Endothelial cell of umbilical vein (primary cell): ENCODE data around the gene UNC5A. TPM values are rescaled to one million over a fixed set of nuclear protein-coding genes. Genes with fewer than 3 reads are reported as not detected.

Experiments used
- BruUV-seq: library from RNA; stranded (reverse); fragments of 400-500 nt; replicated peaks from 2 replicates; lab custom pipeline; 2021; lab: Mats Ljungman, UMichigan
- CTCF ChIA-PET: fragments of 300-600, 350-600 bp; sonication (Branson Sonifier 250); formaldehyde crosslinking; loops from one replicate; lab custom pipeline; 2021; ENCODE audit warnings: antibody characterized with exemption, inconsistent platforms; lab: Charles Lee
- POLR2A ChIA-PET: fragments of 300-600, 350-600 bp; sonication (Branson Sonifier 250); formaldehyde crosslinking; loops from one replicate; lab custom pipeline; 2021; ENCODE audit warnings: antibody characterized with exemption, inconsistent platforms; lab: Charles Lee
- DNase-seq: peaks from one replicate; pipeline ENCODE4 v3.0.0-alpha.2; 2011; ENCODE audit warnings: low read depth, low spot score
- FAIRE-seq: peaks from 2 replicates; lab custom pipeline; 2011; peaks lifted over from hg19 to GRCh38; lab: Jason Lieb, UNC
- H2AFZ ChIP-seq: 2 replicates; pipeline ENCODE4 v1.6.0; 2012; ENCODE audit warnings: low read depth, low read length, control low read depth, inconsistent platforms
- H3K27ac ChIP-seq: 2 replicates; pipeline ENCODE4 v1.5.1; 2011; ENCODE audit warnings: low read depth, mild to moderate bottlenecking, control low read depth, low read length, moderate library complexity; ENCODE audit not compliant: insufficient read depth
- H3K27me3 ChIP-seq, 2 experiments: 2 replicates each; pipeline versions ENCODE4 v1.6.0 to v1.6.1; 2011; ENCODE audit warnings: low read length in 2 of 2, mixed read lengths in 1 of 2; ENCODE audit not compliant: control insufficient read depth in 2 of 2, insufficient read depth in 2 of 2
- H3K36me3 ChIP-seq, 2 experiments: 2 replicates in 1 of 2; 3 replicates in 1 of 2; pipeline ENCODE4 v1.5.1; 2011; ENCODE audit warnings: low read length in 2 of 2, mild to moderate bottlenecking in 1 of 2, moderate library complexity in 1 of 2; ENCODE audit not compliant: control insufficient read depth in 2 of 2, insufficient read depth in 2 of 2; ENCODE audit errors: extremely low read depth in 1 of 2
- H3K4me1 ChIP-seq: 3 replicates; pipeline ENCODE4 v1.5.1; 2011; ENCODE audit warnings: mild to moderate bottlenecking, low read length; ENCODE audit not compliant: control insufficient read depth, insufficient read depth; ENCODE audit errors: extremely low read depth
- H3K4me2 ChIP-seq: 2 replicates; pipeline ENCODE4 v1.6.1; 2011; ENCODE audit warnings: low read length, control low read depth, mixed read lengths; ENCODE audit not compliant: insufficient read depth
- H3K4me3 ChIP-seq, 3 experiments: fragments of 200-600 bp in 1 of 3; sonication (generic), shearing (Covaris generic) in 1 of 3; replicated peaks in 1 of 3; 2 replicates each; pipeline ENCODE4 v1.5.1; 2011 to 2016; ENCODE audit warnings: control low read depth in 3 of 3, low read length in 3 of 3, mild to moderate bottlenecking in 2 of 3, inconsistent platforms in 1 of 3, low read depth in 1 of 3, moderate library complexity in 1 of 3; ENCODE audit not compliant: insufficient read depth in 1 of 3
- H3K79me2 ChIP-seq: 2 replicates; pipeline ENCODE4 v1.6.0; 2012; ENCODE audit warnings: low read length, inconsistent platforms; ENCODE audit not compliant: control insufficient read depth, insufficient read depth
- H3K9ac ChIP-seq: replicated peaks from 2 replicates; pipeline ENCODE3; 2011; ENCODE audit warnings: low read length, control low read depth; ENCODE audit not compliant: insufficient read depth; ENCODE audit errors: extremely low read depth
- H3K9me1 ChIP-seq: replicated peaks from 3 replicates; pipeline ENCODE4 v1.6.0; 2011; ENCODE audit warnings: mild to moderate bottlenecking, low read length; ENCODE audit not compliant: control insufficient read depth, insufficient read depth; ENCODE audit errors: extremely low read depth
- H3K9me3 ChIP-seq: replicated peaks from 2 replicates; pipeline ENCODE4 v1.5.1; 2012; ENCODE audit warnings: low read length, inconsistent platforms; ENCODE audit not compliant: control insufficient read depth, insufficient read depth
- H4K20me1 ChIP-seq: replicated peaks from 2 replicates; pipeline ENCODE3; 2011; ENCODE audit warnings: mild to moderate bottlenecking, low read length; ENCODE audit not compliant: control insufficient read depth, insufficient read depth; ENCODE audit errors: extremely low read depth
- EZH2 ChIP-seq: IDR thresholded peaks from 2 replicates; pipeline ENCODE4 v1.6.1; 2012; ENCODE audit warnings: borderline replicate concordance, low read depth, mild to moderate bottlenecking, moderate library complexity, low read length, inconsistent platforms; ENCODE audit not compliant: severe bottlenecking
- FOS ChIP-seq: IDR thresholded peaks from 2 replicates; pipeline ENCODE4 v1.6.1; 2011; ENCODE audit warnings: mild to moderate bottlenecking, low read length, moderate library complexity, borderline replicate concordance; ENCODE audit not compliant: insufficient read depth
- JUN ChIP-seq: IDR thresholded peaks from 2 replicates; pipeline ENCODE4 v1.6.1; 2011; ENCODE audit warnings: borderline replicate concordance, low read depth; ENCODE audit not compliant: insufficient read length, insufficient read depth
- MYC ChIP-seq: IDR thresholded peaks from one replicate; pipeline ENCODE4 v1.6.1; 2011; ENCODE audit warnings: mild to moderate bottlenecking, low read depth, low read length
- POLR2A ChIP-seq: IDR thresholded peaks from 2 replicates; pipeline ENCODE4 v1.6.1; 2012; ENCODE audit warnings: low read depth, mild to moderate bottlenecking, control low read depth, low read length
- POLR2AphosphoS5 ChIP-seq: IDR thresholded peaks from 2 replicates; pipeline ENCODE4 v1.6.1; 2012; ENCODE audit warnings: low read depth, mild to moderate bottlenecking, control low read depth, low read length, moderate library complexity; ENCODE audit not compliant: insufficient read depth
- dilution Hi-C: fragments of 300-500 bp; cut with MboI; formaldehyde crosslinking; loops from one replicate; pipeline ENCODE4 v1.15.0; 2019; ENCODE audit warnings: low sequenced_read_pairs; ENCODE audit not compliant: extremely low pct_ligation_motif_present
- intact Hi-C: fragments of 100-400 bp; cut with micrococcal nuclease; formaldehyde crosslinking; loops from one replicate; pipeline ENCODE4 v1.10.0; 2022
- polyA plus RNA-seq, 4 experiments: library from polyadenylated mRNA; depleted of rRNA in 3 of 4; stranded (reverse) in 3 of 4; unstranded in 1 of 4; fragments of >200 nt; gene quantifications; 2 replicates each; pipeline versions ENCODE4 v1.2.1 to v1.2.3, GENCODE V29; 2011 to 2012; ENCODE audit warnings: missing spikeins in 1 of 4
- total RNA-seq: library from RNA; stranded (reverse); gene quantifications from 2 replicates; pipeline ENCODE4 v1.2.3, GENCODE V29; 2021
- TF ChIP-seq, protein P1 (sequence below): IDR thresholded peaks from 2 replicates; pipeline ENCODE4 v1.6.1; 2011; ENCODE audit not compliant: insufficient read depth, insufficient read length

Gene UNC5A
- total and polyA plus RNA-seq, 2 donors (not counting 3 experiments of a cell fraction or from before 2014, with no cell fraction given) = 0.08 to 0.22 TPM

DNA sequence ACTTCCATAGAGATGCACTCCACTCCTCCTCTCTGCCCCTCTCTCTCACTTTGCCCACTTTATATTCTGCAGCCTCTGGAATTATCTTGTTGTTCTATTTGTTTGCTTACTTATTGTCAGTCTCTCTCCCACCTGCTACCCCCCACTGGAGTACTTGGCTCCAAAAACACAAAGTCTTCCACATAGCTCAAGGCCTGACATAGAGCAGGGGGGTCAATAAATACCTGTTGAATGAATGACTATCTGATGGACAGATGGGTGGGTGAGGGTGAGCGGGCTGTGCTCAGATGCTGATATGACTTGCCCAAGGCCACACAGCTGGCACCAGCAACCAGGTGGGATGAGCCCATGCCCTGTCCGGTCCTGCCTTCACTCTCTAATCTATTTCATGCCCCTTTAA lies 13.4 kb upstream of the UNC5A start:
- dilution Hi-C loops = no loop called here
- Histone ChIP-seq H3K4me2 (no peak overlapping the region), H4K20me1 (no peaks in the 10 kb centered on the region), H3K9me3 (no peaks in the 10 kb centered on the region), H3K4me3 (no peak overlapping the region), H2AFZ (no peak overlapping the region), H3K36me3 (no peaks in the 10 kb centered on the region), H3K4me1 (no peaks in the 10 kb centered on the region), H3K27me3 (peaks cover 0 to 2% of the 10 kb centered on the region in 2 experiments), H3K9me1 (no peaks in the 10 kb centered on the region), H3K27ac (no peak overlapping the region), H3K79me2 (no peaks in the 10 kb centered on the region), H3K9ac (no peak overlapping the region)
- no peak for DNase-seq
- TF ChIP-seq EZH2 (no peak), JUN (no peak)
- TF ChIP-seq, protein P1, sequence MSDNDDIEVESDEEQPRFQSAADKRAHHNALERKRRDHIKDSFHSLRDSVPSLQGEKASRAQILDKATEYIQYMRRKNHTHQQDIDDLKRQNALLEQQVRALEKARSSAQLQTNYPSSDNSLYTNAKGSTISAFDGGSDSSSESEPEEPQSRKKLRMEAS = no peak
- ChIA-PET POLR2A (no interaction called here), CTCF (no interaction called here)
- intact Hi-C loops = no loop called here
- no TSS peak for BruUV-seq
- no peak for FAIRE-seq

DNA sequence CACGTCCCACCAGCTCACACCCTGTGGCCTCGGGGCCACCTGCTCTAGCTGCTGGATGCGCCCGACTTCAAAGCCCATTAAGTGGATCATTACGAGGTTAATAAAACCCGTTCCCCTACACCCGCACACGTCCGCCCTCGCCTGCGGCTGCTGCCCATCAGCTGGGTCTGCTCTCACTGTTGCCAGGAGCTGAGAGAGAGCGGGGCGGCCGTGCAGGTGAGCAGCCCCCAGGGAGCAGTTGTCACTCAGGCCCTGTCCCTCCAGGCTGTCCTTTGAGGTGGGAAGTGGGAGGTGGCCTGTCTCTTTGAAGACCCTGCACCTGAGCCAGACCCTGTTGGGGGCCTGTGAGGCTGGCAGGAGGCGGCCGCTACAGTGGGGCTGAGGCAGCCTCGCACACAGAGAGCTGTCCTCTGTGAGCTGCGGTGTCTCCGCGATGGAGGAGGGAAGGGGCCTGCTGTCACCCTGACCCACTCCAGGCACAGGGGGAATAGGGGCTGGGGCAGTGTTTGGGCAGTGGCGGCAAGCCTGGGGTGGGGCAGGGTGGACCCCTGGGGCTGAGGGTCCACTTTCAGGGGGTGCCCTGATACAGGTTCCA lies 12.8 kb upstream of the UNC5A start:
- H2AFZ ChIP-seq = no peak overlapping the region
- no peaks in the 10 kb centered on the region for H3K9me3 ChIP-seq
- no peak overlapping the region for H3K4me2 ChIP-seq
- ChIA-PET POLR2A (no interaction called here), CTCF (no interaction called here)
- no peaks in the 10 kb centered on the region for H3K4me1 ChIP-seq
- no peaks in the 10 kb centered on the region for H3K9me1 ChIP-seq
- intact Hi-C loops = no loop called here
- no peak overlapping the region for H3K27ac ChIP-seq
- no peaks in the 10 kb centered on the region for H3K79me2 ChIP-seq
- H3K27me3 ChIP-seq = peaks cover 0 to 2% of the 10 kb centered on the region in 2 experiments
- no peaks in the 10 kb centered on the region for H3K36me3 ChIP-seq
- TF ChIP-seq FOS (no peak), POLR2AphosphoS5 (no peak), MYC (no peak), POLR2A (no peak)
- TF ChIP-seq, protein P1 = no peak
- DNase-seq = no peak
- no peak overlapping the region for H3K4me3 ChIP-seq
- dilution Hi-C loops = no loop called here
- no peak overlapping the region for H3K9ac ChIP-seq
- no peaks in the 10 kb centered on the region for H4K20me1 ChIP-seq
- BruUV-seq = no TSS peak
- FAIRE-seq = no peak
